Stimulated activated CD4-positive, alpha-beta T cell treated with anti-CD3 and anti-CD28 coated beads, TNF-alpha, amount 100 ng/mL, for 24 hours (primary cell): ENCODE results near the gene TRAF3.
"Not testable (repeated sequence)": the region's sequence is repeated elsewhere in the genome, so short reads cannot be mapped to it uniquely, and the experiment has no call there.

Source experiments
- DNase-seq, 3 experiments: peaks; one replicate each; pipeline ENCODE4 v3.0.0-alpha.2; 2020; ENCODE audit warnings: low read depth in 3 of 3

TRAF3 gene

DNA sequence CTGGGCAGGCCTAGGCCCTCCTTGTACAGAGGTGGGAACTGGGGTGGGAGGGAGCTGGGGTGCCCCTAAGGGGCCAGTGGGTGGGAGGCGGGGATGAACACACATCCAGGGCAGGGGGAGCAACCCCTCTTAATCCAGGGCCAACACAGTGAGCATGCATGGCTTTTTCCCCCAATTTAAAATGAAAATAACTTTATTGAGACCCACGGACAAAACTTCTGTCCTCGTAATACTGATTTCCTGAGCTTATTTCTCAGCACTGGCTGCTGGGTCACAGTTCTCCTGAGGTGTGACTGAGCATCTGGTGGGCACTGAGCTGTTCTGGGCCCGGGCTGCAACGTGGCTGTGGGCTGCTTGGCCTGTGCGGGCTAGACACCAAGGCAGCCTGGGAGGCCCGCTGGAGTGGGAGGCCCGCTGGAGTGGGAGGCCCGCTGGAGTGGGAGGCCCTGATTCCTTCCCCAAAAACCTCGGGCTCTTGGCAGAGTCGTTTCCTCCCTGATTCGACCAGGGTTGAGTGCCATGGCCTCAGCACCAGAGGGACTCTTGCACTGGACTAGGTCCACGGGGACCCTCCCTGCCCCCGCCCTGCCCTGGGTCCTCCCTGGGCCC lies 24.9 kb upstream of the TRAF3 start:
- DNase-seq: no peak

DNA sequence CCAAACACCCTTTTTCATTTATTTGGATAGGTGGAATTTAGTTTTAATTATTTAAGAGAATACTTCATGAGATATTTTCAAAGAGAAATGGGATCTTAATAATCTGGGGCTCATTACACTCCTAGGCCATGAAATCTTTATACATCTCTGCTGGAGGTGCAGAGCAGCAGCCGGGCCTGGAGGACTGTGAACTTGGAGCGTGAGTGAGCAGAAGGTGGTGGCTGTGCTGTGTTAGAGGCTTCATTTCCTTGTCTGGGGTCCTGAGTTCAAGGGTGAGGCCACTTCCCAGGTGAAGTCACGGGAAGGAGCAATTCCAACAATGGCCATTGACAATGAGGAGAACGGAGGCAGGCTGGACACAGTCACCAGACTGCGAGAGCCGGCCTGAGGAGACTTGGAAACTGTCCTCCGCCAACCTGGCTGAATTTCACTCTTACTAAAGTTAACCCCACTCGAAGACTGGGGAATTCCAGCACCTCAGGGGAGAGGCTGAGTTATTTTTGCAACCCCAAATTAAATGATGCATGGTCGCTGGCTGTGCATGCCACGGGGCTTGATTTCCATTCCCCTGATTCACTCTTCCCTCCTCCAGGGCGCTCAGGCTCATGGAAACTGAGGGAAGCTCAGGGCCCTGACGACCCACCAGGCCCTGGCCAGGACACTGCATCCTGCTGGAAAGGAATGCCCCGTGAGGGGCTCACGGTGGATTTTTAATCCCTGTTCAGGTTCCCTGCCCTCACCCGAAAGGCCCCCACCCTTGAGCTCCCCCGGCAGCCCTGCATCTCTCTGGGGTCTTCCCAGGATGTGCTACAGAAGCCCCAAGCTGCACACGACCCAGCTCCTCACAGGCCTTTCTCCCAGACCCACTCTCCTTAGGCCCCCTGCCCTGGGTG lies 22.6 kb upstream of the TRAF3 start:
- DNase-seq: no peak

DNA sequence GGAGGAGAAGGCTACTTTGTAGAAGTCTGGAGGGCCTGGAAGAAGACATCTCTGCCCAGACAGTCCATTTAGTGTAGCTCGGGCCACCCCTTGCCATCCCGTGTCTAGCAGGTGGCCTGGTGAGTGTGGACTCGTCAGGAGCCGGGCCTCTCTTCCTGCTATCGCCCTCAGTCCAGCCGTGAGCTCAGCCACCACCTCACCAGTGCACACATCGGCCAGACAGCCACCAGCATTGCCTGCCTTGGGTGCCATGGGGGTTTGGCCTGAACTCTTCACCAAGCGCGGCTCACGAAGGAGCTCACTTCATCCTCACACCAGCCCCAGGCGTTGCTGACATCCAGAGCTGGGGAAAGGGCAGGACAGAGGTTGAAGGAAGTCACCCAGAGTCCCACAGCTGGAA lies 19.6 kb upstream of the TRAF3 start:
- DNase-seq: no peak

DNA sequence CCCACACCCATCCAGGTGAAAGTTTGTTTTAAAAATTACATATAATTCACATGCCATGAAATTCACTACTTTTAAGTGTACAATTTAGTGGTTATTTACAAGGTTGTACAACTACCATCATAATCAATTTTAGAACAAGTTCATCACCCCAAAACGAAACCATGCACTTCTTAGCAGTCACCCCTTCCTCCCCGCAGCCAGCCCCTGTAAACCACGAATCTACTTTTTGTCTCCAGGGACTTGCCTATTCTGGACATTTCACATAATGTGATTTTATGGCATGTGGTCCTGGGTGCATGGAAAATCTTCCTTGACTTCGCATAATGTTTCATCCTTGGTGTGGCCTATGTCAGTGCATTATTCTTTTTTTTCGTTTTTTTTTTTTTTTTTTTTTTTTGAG lies 19.2 kb upstream of the TRAF3 start:
- DNase-seq: no peak

DNA sequence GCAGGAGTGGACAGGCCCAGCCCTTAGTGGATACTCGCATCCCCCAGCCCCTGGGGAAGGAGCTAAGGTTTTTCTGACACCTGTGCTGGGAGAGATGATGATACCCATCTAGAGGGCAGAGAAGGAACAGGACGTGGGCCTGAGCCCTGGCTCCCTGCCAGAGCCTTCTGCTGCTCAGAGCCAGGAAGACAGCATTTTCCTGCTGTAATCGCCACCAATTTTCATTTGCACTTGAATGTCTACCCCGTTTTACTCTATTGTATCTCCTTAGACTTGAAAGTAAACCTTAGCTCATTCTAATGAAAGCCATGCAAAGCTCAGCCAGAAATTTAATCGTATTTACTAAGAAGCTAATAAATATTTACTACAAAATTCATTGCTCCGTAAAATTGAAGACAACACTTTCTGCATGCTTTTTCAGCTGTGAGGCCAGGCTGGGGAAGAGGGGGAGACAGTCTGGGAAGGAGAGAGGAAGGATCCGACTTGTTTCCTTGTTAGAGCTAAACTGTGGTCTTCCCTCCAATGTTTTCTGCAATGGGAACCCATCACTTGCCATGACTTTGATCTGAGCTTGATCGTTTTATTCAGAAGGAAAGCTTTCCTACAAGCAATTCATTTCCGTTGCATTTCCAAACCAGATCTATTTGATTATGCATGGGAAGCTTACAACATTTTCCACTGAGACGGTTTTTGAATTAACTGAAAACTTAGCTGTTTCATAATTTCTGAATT lies 17.6 kb upstream of the TRAF3 start:
- no peak for DNase-seq

DNA sequence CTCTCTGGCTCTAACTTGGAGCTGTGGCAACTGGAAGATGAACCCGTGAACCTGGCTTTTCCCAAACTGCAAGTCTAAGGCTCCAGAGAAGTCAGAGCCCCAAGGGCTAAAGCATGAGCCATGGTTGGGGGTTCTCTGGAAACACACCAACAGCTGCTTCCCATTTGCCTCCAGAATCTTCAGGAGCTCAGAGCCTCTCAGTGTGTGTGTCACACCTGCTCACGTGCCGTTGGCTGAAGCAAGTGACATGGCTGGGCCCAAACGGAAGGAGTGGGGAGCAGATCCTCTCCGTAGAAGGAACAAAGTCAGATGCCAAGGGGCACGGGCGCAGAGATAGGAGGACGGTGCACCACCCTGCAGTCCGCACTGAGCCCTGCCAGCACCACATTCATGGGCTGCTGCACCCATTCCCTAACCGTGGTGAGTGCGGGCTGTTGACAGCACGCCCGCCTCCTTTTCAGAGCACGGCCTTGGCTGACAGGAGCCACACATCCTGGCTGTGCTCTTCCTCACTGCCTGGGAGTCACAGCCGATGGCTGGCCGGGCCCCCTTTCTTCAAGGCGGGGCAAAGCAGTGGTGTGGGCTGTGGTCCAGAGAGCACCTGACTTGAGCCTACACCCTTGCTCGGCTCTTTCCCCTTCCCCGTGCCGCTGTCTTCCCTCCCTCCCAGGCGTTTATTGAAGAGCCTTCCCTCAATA lies 16.6 kb upstream of the TRAF3 start:
- no peak for DNase-seq

DNA sequence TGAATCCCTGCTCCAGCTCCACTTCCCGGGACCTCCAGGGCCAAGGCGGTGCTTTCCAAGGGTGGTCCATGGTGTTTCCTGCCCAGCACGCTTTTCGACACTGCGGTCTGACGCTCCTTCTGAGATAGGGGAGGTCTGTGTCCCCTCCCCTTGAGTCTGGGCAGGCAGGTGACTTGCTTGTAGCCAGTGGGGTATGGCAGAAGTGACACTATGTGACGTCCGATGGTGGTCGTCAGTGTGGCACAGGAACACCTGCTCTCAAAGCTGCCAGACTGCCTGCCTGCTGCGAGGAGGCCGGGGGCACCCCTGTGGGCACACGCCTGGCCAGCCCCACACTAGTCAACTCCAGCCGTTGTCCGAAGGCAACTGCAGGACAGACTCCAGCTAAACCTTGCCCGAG lies 16.0 kb upstream of the TRAF3 start:
- DNase-seq: no peak

DNA sequence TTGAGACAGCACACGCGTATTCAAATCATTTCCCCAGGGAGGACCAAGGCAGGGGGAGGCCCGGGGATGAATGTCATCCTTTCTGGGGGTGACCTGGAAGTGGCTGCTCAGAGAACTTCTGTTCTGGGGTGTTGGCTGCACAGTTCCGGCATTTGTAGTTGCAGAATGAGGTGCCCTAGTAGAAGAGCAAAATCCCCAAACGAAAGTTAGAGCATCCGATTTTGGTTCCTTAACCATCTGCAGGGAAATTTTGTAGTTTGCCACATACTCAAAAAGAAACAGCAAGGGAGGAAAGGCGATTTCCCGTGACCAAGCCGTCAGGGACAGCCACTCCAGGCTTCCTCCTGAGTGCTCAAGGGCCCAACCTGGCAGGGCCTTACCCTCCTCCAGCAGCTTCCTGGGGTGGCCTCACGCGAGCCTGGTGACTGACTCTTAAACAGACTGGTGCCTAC lies 13.0 kb upstream of the TRAF3 start:
- DNase-seq: no peak

DNA sequence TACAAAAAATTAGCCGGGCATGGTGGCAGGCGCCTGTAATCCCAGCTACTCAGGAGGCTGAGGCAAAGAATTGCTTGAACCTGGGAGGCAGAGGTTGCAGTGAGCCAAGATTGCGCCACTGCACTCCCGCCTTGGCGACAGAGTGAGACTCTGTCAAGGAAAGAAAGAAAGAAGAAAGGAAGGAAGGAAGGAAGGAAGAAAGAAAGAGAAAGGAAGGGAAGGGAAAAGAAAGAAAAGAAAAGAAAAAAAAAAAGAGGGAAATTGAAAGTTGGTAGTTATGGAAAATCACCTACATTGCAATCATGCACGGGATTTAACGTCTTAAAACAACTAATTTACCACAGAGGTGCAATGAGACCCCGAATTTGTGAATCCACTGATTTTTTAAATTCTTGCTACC lies 11.5 kb upstream of the TRAF3 start:
- DNase-seq: not testable (repeated sequence)

DNA sequence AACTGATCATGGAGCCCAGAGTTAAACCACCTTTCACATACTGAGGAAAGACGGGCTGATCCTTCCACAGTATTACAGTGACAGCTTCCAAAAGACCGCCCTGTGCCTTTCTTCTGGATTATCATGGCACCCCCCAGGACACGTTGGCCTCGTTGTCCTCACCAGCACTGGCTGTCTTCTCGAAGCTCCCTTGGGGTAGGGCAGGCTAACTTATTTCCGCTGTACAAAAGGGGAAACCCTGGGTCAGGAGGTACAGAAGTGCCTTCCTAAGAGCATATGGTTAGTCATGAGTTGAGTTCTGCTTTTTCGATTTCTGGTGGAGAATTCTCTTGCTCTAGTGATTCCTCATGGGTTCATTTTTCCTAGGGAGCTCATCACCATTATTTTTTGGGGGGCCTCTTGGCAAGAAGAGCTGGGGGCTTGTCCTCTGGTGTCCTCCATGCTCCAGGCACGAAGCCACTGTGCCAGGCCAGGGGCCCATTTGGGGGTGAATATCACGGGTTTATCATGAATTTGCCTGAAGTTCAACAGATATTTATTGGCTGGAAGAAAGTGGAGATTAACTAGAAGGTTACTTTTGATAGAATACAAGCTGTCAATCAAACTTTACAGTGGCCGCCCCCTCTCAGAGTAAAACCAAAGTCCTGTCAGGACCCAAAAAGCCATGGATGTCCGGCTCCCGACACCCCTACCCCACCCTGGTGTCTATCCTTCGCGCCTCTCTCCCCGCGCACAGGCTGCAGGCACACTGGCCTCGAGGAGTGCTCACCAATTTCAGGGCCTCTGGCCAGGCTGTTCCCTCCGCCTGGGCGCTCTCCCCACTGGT lies 8.8 kb upstream of the TRAF3 start:
- no peak for DNase-seq

DNA sequence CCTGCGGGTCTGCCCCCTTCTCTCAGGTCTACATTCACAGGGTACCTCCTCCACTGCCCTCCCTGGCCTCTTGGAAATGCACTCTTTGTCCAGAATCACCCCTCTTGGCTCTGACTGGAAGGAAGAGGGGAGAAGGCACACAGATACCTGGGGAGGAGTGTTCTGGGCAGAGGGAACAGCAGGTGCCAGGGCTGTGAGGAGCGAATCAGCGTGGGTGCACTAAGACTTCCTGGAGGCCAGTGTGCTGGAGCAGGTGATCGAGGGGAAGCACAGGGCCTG lies 8.3 kb upstream of the TRAF3 start:
- no peak for DNase-seq

DNA sequence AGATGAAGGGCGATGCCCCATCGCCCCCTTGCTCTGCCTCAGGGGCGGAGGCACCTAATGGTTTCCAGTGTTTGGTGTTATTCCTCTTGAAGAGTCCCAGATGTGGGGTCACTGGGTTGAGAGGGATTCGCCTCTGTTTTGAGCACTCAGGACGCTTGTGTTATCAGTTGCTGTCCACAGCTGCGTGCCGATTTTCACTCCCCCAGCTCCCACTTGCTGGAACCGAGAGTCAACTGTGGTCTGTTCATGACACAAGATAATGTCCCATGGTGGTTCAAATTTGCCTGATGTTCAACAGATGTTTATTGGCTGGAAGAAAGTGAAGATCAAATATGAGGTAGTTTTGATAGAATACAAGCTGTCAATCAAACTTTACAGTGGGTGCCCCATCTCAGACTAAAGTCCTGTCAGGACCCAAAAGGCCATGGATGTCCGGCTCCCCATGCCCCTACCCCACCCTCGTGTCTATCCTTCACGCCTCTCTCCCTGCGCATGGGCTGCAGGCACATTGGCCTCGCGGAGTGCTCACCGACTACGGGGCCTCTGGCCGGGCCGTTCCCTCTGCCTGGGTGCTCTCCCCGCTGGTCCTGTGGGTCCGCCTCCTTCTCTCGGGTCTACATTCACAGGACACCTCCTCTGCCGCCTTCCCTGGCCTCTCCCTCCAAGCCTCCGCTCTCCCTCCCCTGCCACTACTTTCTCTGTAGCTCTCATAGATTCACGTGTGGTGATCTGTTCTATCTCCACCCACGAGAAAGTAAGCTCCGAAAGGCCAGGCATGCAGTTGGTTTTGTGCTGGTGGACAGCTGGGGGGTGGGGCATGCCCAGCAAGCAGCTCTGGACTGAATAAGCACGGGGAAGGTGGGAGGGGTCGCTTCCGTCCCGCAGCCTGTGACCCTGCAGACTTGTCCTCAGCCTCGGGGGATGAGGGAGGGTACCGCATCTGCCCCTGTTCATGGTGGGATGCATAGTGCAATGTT lies 6.8 kb upstream of the TRAF3 start:
- no peak for DNase-seq

DNA sequence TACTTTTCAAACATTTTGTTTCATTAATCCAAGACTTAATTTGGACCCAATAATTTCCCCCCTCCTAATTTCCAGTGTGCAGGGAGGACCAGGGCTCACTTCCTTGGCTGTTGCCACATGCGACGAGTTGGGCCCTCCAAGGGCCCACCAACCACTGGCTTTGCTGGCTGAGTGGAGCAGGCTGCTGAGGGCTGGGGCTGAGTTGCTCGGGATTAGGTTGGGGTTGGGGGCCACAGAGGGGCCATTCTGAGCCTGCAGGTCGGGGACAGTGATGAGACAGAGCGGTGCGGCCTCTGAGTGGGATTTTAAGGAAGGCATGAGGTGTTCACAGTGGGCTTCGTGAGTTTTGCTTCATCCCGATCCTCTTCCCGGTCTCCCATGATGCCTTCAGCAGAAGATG lies 6.1 kb upstream of the TRAF3 start:
- DNase-seq: no peak

DNA sequence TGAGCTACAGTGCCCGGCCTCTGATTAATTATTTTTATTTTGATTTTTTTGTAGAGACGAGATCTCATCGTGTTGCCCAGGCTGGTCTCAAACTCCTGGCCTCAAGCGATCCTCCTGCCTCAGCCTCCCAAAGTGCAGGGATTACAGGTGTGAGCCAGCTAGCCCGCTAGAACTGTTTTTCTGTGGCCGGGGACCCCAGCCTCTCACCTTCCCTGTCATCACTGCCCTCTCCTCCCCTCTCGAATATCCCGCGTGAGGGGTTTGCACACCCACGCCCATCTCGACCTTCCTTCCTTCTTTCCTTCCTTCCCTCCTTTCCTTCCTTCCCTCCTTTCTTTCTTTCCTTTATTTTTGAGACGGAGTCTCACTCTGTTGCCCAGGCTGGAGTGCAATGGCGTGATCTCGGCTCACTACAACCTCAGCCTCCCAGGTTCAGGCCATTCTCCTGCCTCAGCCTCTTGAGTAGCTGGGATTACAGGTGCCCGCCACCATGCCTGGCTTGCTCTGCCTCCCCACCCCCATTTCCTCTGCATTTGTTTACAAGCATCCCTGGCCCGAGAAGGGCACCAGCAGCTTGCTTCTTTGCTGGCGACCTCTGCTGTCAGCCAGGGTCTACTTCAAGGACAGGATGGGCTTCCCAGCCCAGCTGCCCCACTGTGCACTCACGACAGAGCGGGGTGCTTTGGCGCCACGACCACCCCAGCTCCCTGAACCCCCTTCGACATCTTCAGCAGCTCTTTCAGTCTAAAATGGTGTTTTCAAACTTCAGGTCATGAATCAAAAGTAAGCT lies 4.3 kb upstream of the TRAF3 start:
- no peak for DNase-seq

DNA sequence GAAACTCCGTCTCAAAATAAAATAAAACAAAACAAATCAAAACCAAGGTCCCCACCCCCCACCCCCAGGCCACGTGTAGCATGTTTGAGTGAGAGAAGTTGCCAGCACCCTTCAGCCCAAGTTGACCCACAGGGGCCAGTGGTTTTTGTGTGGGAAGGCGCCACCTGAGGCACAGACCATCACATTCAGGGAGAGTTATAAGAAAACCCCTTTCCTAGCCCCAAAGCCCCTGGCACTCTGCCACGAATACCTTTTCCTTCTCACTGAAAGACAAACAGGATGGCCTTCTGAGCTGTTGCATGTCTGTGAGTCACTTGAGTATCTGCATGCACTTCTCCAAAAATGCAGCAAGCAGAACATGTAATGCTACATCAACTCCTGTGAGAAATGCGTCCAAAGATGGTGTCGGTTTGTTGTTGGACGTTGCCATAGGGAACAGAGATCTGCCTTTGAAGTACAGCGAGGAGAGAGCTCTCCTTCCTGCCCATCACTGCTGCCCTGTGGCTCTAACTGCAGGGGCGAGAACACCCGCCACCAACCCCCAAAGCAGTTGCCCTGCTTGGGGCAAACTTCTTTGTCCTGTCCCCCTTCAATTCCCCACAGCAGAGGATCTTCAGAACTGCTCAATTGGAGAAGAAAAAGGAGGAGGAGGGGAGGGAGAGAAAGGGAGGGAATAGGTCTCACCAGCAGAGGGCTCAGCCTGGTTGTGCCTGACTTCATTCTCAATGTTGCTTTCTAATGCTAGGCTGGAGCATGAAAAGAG lies 2.7 kb upstream of the TRAF3 start:
- DNase-seq: peak in 2 of 3 experiments; percentile 27 to 45

DNA sequence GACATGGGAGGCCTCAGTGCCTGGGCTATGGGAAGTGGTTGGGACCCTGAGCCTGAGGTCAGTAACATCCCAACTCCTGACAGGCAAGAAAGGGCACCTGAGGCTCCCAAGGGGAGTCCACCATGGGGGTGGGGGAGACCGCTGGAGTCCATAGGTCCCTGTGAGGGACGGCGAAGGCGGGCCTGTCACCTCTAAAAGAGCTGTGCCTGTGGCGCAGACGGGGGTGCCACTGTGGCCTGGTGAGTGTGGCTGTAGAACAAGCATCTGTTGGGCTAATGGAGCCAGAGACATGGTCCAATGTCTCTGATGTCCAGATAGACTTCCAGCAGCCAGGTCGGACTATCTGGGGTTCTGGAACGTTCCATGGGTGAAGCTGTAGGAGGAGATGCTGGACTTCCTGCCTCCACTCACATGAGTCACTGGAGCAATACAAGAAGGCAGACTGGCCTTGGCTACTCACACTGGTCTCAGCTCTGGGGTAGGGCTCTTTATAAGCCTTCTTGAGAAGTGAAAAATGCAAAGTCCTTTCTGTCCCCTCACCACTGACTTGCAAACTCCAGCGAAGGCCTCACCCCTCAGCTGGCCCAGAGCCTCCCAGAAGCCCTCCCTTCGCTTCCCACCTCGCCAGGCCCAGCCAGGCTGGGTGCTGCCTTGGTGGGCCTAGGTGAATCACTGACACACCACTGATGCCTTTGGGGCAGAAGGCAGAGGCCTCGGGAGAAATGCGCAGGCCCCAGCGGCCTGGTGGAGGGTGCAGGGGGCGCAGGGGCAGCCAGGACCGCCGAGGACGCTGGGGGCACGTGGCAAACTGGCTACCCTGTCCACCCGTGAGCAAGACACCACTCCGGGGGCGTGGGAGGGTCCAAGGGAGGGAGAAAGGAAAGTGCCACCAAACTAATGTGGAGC lies 1.1 kb upstream of the TRAF3 start:
- DNase-seq: no peak

DNA sequence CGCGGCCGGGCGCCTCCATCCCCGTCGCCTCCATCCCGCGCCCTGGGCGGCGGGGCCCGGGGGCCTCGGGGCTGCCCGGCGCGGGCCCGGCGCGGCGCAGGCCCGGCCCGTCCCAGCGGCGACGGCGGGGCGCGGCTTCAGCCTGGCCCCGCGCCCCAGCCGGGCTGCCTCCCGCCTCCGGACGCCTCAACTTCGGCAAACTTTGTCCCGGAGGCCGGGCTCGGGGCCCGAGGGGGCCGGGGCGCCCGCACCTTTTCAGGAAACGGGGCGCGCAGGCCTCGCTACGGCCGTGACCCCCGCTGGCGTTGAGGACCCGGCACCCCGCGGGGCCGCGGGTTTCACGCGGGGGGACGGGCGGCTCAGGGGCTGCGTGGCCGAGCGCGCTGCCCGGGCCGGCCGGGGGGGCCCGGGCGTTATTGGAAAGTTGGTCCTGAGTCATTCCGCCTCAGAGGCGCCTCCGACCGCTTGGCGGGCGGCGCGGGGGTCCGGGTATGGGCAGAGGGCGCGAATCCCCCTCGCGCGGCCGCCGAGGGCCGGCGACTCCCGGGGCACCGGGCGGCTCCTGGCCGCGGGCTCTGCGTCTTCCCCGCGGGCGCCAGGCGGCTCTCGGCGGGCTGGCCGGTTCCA lies 575 bp downstream of the TRAF3 start:
- no peak for DNase-seq
